Measurements from ENCODE around the gene CIAO2B.

- TF ChIP-seq CTCF (IDR thresholded peaks at IDR 0.05) (no peak), POLR2A (IDR thresholded peaks at IDR 0.05) (no peak)
These were observed 1.3 kb upstream of the CIAO2B start, which contains the start of gene CES2 for GRCh38 chr16:66935314-66936011.

All from testis (tissue), 2 donors.